HG03469 (cell line): ENCODE data around the gene NXNL1.

ENCODE experiments used
- ATAC-seq: cut with Tn5 transposase; IDR thresholded peaks from one replicate; pipeline ENCODE4 v1.9.1; 2021; ENCODE audit warnings: mild to moderate bottlenecking, moderate library complexity, moderate number of reproducible peaks; ENCODE audit not compliant: unreplicated experiment

Gene NXNL1

GRCh38 chr19:17458970-17459369 is 1.8 kb downstream of the NXNL1 start:
- ATAC-seq = no peak

- ATAC-seq = no peak
Measured at GRCh38 chr19:17457616-17458015, 3.1 kb downstream of the NXNL1 start.

GRCh38 chr19:17456127-17456526 is 4.6 kb downstream of the NXNL1 start:
- no peak for ATAC-seq

GRCh38 chr19:17455308-17456123 is 5.2 kb downstream of the NXNL1 start:
- no peak for ATAC-seq

GRCh38 chr19:17454576-17455071 is 6.1 kb downstream of the NXNL1 start:
- ATAC-seq = no peak

DNA sequence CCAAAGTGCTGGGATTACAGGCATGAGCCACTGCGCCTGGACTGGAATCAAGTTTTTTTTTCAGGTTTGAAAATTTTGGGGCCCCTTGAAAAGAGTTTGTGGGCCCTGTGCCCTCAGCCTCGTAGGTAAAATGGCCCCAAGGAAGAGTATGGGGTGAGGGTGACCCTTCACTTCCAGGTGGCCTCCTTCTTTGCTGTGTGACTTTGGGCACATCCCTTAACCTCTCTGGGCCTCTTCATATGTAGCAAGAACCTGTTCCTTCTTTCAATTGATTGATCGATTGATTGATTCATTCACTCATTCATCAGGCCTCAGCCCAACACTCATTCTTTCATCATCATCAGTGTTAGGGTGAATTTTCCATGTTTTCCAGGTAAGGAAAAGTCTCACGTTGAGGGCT is 8.9 kb downstream of the NXNL1 start:
- no peak for ATAC-seq

- ATAC-seq = no peak
Measured at GRCh38 chr19:17450264-17451075, 10.3 kb downstream of the NXNL1 start.

DNA sequence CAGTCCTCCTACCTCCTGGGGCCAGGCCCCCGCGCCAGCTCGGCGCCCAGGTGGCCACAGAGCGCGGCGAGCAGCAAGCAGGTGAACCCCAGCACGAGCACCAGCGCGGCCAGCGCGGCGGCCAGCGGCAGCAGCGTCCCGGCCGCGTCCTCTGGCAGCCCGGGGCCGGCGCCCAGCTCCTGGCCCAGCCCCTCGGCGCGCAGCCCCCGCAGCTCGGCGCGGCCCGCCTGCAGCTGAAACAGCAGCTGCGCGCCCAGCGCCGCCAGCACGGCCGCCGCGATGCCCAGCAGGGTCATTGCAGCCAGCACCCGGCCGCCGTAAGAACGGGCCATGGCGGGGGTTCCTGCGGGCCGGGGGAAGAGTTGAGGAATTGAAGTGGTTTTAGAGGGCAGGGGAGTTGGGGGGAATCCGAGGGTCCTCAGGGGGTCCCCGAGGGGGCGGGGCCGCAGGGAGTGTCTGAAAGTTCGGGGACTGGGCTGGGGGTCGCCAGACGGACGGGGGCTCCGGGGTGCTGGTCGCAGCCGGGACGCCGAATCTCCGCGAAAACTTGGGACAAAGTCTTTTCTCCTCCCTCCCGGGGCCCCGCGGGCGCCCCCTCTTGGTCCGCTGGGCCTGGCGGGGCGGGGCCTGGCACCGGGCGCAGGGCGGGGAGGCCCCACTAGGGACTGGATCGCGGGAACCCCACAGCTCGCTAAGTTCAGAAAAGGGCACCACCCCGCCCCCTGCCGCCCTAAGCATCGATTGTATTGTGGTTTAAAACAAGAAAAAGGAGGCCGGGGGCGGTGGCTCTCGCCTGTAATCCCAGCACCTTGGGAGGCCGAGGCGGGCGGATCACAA is 12.4 kb downstream of the NXNL1 start, which contains the start of gene TMEM221:
TSS of gene TMEM221 (minus strand) at position 538 of the 837 bp plus-strand sequence. CDS start at position 332, 206 bp downstream.
- no peak for ATAC-seq

GRCh38 chr19:17447704-17448130 is 13.0 kb downstream of the NXNL1 start:
- no peak for ATAC-seq

GRCh38 chr19:17445526-17446165 is 15.1 kb downstream of the NXNL1 start:
- no peak for ATAC-seq

DNA sequence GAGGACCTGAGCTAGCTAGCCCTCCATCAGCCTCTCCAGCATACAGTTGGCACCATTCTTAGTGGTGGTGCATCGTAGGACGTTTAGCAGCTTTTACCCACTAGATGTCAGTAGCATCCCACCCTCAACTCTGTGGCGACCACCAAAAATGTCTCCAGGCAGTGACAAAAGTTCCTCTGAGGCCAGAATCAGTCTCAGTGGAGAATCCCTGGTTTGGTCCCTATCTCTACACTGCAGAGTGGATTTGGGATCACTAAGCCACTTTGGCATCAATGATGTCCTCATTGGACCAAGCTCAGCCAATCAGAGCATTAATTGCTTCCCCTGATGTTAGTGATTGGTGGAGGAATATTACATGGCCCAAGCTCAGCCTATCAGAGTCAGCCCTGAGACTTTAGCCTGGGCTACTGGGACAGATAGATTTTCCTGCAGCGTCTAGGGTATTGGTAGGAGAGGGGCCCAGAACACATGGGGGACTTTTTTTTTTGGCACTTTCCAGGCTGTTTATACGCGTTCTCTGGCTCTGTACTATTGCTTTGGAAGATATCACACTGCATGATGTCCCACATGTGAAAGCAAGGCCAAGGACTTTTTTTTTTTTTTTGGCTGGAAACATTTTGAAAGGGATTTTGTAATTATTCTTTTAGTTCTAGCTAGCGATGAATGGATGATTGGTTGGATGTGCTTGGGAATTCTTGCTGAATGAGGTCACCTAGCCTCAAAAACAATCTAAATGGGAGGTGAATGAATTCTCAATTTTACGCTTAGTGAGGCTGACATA is 19.3 kb downstream of the NXNL1 start:
- no peak for ATAC-seq

GRCh38 chr19:17436874-17437267 is 23.9 kb downstream of the NXNL1 start:
- no peak for ATAC-seq

GRCh38 chr19:17436094-17436873 is 24.4 kb downstream of the NXNL1 start:
- ATAC-seq = no peak

- ATAC-seq = no peak
Measured at GRCh38 chr19:17435218-17435617, 25.5 kb downstream of the NXNL1 start.

DNA sequence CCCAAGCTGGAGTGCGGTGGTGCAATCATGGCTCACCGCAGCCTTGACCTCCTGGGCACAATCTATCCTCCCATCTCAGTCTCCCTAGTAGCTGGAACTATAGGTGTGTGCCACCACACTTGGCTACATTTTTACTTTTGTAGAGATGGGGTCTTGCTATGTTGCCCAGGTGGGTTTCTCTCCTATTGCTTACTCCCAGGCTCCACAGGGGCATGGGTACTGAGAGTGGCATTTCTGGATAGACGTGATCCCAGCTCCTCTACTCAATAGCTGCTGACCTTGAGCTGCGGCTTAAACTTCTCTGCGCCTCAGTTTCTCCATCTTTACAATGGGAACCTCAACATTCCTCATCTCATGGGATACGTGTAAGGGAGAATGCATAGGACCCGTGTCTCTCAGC is 29.3 kb downstream of the NXNL1 start:
- ATAC-seq = no peak

DNA sequence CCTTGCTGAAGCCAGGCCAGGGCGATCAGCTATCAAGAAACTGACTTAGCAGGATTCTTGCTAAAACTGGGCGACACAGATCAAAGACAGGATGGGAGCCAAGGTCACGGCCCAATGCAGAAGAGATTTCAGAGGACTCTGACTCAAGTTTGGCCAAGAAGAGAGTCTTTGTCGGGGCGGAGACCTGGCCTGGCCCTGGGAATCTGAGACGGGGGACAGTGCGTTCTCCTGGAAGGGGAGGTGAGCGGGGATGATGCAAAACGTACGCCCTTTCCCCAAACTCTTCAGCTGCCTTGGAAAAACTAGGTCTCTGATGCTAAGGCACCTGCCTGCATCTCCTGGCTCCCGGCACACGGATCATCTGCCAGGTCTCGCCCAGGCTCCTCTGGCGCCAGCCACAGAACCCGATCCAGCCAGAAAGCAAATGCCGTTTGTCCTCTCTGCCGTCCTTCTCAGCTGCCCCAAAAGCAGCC is 31.0 kb downstream of the NXNL1 start:
- ATAC-seq = no peak

GRCh38 chr19:17424743-17425365 is 35.9 kb downstream of the NXNL1 start:
- no peak for ATAC-seq
